ENCODE results near the gene FPR3. TPM values are rescaled to one million over a fixed set of nuclear protein-coding genes. Genes with fewer than 3 reads are reported as not detected.

The FPR3 gene
- polyA plus RNA-seq, 1 experiment: not detected

DNA sequence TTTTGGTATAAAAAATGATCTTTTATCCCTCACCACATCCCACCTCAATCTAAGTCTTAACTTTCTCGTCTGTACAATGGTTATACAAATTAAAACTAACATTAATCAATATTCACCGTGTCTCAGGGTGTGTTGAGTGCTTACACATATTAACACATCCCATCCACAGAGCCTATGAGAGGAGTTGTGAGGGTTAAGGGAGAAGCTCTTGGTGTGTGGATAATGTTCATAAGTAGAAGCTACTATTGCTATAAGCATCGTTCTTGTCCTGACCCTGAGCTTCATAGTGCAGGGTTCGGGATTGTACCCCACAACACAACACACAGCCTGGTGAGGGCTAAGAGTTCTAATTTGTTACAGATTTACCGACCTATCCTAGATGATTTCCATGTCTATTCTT is 2.5 kb downstream of the FPR3 start:
- Histone ChIP-seq H3K27me3 (ENCODE audit: control insufficient read depth, insufficient read depth, low read length) (no peaks in the 10 kb centered on the region), H3K9me3 (ENCODE audit: control insufficient read depth, insufficient read depth, low read length) (peaks cover 12% of the 10 kb centered on the region), H3K27ac (ENCODE audit: low read depth, low read length) (no peak overlapping the region), H3K4me3 (ENCODE audit: low read depth, low read length) (no peak overlapping the region)
- POLR2A ChIA-PET: no interaction called here
- TF ChIP-seq, protein P1, sequence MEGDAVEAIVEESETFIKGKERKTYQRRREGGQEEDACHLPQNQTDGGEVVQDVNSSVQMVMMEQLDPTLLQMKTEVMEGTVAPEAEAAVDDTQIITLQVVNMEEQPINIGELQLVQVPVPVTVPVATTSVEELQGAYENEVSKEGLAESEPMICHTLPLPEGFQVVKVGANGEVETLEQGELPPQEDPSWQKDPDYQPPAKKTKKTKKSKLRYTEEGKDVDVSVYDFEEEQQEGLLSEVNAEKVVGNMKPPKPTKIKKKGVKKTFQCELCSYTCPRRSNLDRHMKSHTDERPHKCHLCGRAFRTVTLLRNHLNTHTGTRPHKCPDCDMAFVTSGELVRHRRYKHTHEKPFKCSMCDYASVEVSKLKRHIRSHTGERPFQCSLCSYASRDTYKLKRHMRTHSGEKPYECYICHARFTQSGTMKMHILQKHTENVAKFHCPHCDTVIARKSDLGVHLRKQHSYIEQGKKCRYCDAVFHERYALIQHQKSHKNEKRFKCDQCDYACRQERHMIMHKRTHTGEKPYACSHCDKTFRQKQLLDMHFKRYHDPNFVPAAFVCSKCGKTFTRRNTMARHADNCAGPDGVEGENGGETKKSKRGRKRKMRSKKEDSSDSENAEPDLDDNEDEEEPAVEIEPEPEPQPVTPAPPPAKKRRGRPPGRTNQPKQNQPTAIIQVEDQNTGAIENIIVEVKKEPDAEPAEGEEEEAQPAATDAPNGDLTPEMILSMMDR (IDR thresholded peaks at IDR 0.05; ENCODE audit: low read depth, low read length): no peak
- CTCF ChIA-PET: no interaction called here
- no peak for DNase-seq (ENCODE audit: low read depth, low spot score)

DNA sequence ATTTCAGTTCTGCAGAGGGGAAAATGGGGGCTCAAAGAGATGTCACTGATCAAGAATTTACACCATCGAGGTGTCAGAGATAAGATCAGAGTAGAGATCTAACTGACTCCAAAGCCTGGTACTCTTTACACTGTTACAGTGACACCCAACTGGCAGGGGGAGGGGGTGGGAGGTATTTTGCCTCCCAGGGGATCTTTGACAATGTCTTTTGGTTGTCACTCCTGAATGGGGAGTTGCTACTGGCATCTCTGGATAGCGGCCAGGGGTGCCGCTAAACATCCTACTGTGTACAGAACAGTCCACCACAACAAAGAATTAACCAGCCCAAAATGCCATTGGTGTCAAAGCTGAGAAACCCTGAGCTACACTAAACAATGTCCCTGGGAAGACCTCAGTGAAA is 3.1 kb downstream of the FPR3 start:
- H3K9me3 ChIP-seq (ENCODE audit: control insufficient read depth, insufficient read depth, low read length): peaks cover 12% of the 10 kb centered on the region
- CTCF ChIA-PET: no interaction called here
- POLR2A ChIA-PET: no interaction called here
- TF ChIP-seq, protein P1 (IDR thresholded peaks at IDR 0.05; ENCODE audit: low read depth, low read length): no peak
- no peak overlapping the region for H3K27ac ChIP-seq (ENCODE audit: low read depth, low read length)
- no peak for DNase-seq (ENCODE audit: low read depth, low spot score)
- H3K4me3 ChIP-seq (ENCODE audit: low read depth, low read length): no peak overlapping the region
- H3K27me3 ChIP-seq (ENCODE audit: control insufficient read depth, insufficient read depth, low read length): no peaks in the 10 kb centered on the region

DNA sequence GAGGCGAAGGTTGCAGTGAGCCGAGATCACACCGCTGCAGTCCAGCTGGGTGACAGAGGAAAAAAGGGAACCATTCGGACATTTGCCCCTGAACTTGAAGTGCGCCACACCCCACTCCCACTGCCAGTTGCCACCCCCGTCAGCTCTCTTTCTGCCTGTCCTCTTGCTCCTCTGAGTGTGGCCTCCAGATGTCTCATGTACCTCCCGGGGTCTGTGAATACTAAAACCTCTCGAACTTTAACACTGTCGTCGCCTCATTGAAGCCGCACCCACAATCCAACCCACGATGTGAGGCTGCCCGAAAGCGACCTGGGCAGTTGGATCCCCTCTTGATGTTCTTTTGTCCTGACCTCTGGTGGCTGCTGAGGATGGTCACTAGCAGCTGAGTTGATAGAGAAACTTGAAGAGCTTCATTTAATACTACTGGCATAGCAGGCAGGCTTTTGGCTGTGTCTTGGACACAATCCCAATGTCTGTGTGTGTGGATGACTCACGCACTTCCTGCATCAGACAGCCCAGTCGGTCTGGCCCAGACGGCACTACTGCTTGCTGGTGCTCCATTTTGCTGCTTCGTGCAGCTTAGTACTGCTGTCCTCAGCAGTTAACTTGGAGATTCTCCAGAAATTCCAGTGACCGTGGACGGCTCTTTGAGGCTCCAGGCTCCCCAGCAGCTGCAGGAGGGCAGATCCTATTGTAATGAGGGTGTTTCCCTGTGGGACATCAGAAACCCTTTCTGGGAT is 4.2 kb downstream of the FPR3 start:
- peaks cover 12% of the 10 kb centered on the region for H3K9me3 ChIP-seq (ENCODE audit: control insufficient read depth, insufficient read depth, low read length)
- H3K27me3 ChIP-seq (ENCODE audit: control insufficient read depth, insufficient read depth, low read length): no peaks in the 10 kb centered on the region
- peak; percentile 76 for DNase-seq (ENCODE audit: low read depth, low spot score)
- TF ChIP-seq, protein P1 (IDR thresholded peaks at IDR 0.05; ENCODE audit: low read depth, low read length): no peak
- no peak overlapping the region for H3K27ac ChIP-seq (ENCODE audit: low read depth, low read length)
- ChIA-PET POLR2A (no interaction called here), CTCF (interaction anchor here (0.9 to 1.1 kb wide), 2 partner anchors 21 to 438 kb away, joined by 3 to 4 read pairs; no protein-coding TSS in a partner anchor)
- H3K4me3 ChIP-seq (ENCODE audit: low read depth, low read length): peak overlapping the region; percentile 22

DNA sequence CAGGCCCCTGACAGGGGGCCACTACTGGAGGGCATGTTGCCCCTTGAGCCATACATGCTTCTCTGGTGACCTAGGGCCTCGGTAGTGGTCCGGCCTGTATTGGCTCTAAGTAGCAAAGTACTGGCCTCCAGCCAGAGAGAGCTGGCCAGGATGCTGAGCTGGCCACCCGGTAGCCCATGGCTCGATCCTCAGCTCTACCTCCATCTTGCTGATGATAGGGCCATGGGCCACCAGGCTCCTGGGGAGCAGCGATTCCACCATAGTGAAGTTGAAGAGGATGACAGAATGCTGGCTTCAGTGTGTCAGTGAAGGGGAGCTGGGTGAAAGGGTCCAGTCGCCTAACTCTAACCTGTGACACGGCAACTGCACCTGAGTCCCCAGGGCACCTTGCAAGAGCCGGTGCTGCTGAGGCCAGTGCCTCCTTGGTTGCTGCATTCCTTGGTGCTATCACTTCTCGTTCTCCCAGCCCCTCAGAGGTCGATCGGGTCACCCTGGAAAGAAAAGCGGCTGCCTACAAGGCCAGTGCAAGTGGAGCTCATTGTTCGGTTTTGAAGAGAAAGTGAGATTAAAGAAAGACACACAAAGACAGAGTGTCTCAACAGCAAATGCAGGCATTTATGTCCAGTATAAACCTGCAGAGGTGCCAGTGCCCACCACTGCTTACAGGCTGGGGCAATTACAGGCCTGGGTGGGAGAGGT is 5.0 kb downstream of the FPR3 start:
- TF ChIP-seq, protein P1 (IDR thresholded peaks at IDR 0.05; ENCODE audit: low read depth, low read length): no peak
- H3K9me3 ChIP-seq (ENCODE audit: control insufficient read depth, insufficient read depth, low read length): peaks cover 12% of the 10 kb centered on the region
- ChIA-PET CTCF (no interaction called here), POLR2A (no interaction called here)
- no peak overlapping the region for H3K4me3 ChIP-seq (ENCODE audit: low read depth, low read length)
- H3K27ac ChIP-seq (ENCODE audit: low read depth, low read length): no peak overlapping the region
- no peaks in the 10 kb centered on the region for H3K27me3 ChIP-seq (ENCODE audit: control insufficient read depth, insufficient read depth, low read length)
- DNase-seq (ENCODE audit: low read depth, low spot score): no peak
